ENCODE measurements around the gene PCYOX1L. TPM values are rescaled to one million over a fixed set of nuclear protein-coding genes. Genes with fewer than 3 reads are reported as not detected.

PCYOX1L gene
- total RNA-seq, 2 donors from 2014 or later: 5.2 to 5.4 TPM

DNA sequence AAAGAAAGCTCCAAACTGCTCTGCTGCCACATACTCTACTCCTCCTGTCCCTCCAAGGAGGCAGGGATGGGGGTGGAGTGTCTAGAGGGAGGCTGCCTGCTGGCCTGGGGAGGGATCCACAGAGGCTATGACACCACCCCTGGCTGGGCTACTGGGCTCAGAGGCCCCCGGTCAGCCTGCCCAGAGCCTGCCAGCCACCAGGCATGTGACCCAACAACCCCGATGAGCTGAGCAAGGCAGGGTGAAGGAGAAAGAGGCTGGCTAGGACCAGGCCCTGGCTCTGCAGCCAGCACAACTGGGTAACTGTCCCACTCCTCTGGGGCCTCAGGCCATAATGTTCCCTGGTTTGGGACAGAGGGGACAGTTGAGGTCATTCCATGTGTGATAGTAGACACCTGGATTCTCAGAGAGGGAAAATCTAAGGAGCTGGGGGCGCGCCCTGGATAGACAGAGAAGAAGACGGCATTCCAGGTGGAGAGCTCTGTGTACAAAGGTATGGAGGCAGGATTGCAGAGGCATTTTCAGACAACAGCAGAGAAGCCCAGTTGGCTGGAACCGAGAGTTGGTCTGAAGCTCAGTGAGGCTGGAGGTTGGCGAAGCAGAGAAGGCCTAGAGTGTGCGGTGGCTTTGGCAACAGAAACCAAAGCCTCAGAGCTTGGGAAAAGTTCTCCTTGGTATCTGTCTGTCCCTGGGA is 55.1 kb downstream of the PCYOX1L start:
- ATAC-seq (peak; percentile 26 to 60), DNase-seq (peak; percentile 46)
- intact Hi-C loops (cut with DNase I): no loop called here

DNA sequence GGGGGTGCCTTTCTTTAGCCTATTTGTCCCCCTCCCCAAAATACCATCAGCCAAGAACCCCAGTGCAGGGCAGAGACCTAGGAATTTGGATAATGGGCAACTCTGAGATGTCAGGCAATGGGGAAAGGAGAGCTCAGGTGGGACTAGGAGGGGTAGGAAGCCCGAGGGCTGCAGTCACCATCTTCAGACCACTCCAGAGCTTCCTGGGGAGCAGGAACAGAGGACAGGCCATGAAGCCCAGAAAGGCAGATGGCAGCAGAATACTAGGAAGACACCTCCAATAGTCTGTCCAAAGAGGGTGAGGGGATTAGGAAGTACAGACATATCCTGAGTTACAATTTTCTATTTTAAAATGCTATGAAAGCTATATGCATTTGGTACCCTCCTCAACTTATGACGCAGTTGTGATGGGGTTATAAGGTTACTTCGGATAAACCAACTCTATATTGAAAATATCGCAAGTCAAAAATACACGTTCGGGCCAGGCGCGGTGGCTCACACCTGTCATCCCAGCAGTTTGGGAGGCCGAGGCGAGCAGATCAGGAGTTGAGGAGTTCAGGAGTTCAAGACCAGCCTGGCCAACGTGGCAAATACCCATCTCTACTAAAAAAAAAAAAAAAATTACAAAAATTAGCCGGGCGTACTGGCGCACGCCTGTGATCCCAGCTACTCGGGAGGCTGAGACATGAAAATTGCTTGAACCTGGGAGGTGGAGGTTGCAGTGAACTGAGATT is 55.8 kb downstream of the PCYOX1L start:
- ATAC-seq (no peak), DNase-seq (no peak)
- intact Hi-C loops (cut with DNase I): no loop called here

DNA sequence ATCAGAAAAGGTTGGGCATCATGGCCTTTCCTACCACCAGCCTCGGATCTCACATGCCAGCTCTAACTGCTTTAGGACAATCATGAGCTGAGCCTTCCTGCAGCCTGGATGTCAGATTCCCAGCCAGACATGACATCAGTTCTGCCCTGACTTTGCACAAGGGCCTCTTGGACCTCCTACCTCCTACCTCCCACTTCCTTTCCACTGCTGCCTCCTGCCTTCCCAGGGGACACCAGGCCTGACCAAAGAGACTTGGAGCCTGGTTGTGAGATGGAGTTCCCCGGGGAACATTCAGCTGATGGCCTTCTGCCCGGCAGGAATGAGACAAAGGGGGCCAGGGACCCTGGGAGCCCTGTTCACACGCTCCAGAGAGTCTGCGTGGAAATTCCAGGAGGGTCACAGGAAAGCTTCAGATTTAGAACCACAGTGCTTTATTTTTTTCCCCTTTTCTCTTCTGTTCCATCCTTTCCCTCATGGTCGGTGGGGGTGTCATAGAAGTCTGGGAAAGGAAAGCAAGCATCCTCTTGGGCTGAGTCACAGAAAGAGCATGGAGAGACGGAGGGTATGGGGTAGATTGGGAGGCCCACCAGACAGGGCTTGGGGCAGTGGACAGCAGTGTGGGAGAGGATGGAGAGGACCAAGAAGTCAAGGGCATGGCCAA is 56.7 kb downstream of the PCYOX1L start:
- peak; percentile 71 for DNase-seq
- ATAC-seq: peak; percentile 28 to 72
- intact Hi-C loops (cut with DNase I): no loop called here

DNA sequence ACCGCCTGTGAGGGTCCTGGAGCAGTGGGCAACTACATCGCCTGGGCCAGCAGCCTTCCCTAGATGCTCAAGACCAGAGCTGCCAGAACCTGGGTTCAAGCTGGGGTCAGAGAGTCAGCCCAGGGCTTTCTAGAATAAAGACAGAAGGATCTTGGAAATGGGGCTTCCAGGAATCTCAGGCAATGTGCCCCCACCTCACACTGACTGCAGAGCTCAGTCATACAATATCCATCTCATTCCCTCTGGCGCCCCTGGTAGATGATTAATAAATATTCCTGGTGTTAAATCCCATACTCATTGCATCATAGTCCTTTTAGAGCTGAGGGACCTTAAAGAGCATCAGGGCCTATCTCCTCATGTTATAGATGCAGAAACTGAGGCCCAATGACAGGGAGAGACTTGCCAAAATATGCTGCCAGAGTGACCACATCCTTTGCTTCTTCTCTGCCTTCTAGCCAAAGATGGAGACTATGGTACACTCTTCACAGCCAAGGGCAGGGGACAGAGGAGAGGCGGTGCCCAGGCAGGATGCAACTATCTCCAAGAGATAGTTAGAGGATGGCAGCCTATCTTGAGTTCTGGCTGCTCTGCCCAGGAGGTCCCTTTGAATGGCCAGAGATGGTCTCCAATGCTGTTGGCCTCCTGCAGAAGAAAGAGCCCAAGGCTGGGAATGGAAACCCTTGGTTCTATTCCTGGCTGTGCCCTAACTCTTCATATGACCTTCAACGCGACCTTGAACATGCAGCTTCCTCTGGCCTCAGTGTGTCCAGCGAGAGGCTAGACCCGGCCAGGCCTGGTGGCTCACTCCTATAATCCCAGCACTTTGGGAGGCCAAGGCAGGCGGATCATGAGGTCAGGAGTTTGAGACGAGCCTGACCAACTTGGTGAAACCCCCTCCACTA is 57.5 kb downstream of the PCYOX1L start:
- DNase-seq (peak; percentile 25), ATAC-seq (no peak)
- intact Hi-C loops (cut with DNase I): no loop called here

DNA sequence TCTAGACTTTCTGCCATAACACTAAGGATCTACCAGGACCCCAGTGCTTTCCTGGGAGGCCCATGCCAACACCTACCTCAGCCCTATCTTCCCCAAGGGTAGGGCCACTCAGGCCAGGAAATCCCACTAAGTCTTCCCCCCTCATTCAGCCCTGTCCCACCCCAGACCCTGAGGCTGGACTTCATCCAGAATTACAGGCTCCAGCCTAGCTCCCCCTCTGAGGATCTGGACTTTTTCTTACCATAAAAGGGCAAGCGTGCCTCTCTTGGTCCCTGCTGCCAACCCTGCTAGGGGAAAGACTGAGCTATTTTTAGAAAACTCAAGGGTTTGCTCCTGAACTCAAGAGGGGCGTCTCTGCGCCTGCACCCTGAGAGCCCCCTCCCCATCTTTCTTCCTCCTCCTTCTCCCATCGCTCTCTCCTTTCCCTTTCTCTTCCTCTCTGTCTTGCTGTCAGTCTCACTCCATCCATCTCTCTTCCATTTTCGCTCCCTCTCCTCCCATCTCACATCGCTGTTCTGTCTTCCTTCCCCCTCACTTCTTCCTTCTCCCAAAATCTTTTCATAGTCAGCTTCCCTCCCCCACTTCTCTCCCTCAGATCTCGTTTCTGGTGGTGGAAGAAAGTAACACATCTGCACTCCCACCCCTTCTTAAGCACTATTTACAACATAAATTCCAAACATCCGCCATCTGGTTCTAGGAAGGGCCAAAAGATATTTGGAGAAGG is 59.3 kb downstream of the PCYOX1L start:
- intact Hi-C loops (cut with DNase I): no loop called here
- DNase-seq: no peak
- ATAC-seq: peak in 1 of 2 donors; percentile 4

DNA sequence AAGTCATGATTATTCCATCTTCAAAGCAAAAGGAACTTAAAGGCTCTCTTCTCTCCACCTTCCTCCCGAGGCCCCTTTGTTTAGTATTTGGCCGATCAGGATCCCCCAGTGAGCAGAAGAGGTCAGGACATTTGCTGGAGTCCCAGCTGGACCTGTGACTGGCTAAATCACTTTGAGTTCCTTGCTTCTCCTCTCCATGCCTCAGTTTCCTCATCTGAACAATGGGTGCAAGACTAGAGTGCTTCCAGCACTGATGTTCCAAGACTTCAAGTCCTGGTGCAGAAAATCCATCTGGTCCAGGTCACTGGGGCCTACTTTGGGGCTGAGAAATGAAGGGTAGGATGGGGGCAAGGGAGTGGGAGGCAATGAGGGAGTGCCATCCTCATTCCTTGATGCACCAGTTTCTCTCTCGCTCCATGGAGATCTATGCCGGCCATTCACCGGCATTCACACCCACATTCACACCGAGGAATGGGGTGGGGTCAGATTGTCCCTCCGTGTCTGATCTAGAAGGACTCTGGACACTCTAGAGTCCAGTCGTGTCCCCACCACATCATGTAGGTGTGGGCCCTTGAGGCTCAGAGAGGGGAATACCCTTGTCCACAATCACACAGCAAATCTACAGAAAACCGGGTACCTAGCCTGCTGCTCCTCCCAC is 60.0 kb downstream of the PCYOX1L start:
- DNase-seq (no peak), ATAC-seq (no peak)

DNA sequence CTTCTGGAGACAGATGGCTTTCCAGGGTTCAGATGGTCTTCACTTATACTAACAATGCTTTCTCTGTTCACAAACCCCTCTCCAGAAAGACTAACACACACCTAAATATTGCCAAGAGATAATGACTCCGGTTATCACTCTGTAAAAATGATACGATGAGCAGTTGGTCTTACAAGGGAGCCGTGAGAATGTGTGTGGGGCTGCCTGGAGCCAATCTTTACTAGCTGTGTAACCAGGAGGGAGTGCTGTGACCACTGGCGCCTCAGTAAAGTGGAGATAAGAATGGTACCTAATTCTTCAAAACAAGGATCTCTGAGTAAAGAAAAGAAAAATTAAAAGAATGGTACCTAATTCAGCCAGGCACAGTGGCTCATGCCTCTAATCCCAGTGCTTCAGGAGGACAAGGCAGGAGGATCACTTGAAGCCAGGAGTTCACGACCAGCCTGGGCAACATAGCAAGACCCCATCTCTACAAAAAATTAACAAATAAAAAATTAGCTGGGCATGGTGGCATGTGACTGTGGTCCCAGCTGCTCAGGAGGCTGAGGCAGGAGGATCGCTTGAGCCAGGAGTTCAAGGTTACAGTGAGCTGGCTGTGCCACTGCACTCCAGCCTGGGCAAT is 61.2 kb downstream of the PCYOX1L start:
- intact Hi-C loops (cut with DNase I): no loop called here
- ATAC-seq (no peak), DNase-seq (no peak)

More for the DNA sequence above, 60.0 kb downstream of the PCYOX1L start:
- intact Hi-C loops (cut with DNase I): no loop called here

Other genes starting within 250 kb of the PCYOX1L start
- 100 to 1,000 TPM; 106 to 129 TPM for gene ABLIM3, start 216.6 kb upstream of the PCYOX1L start, total RNA-seq
- 10 to 100 TPM; 32.8 to 38.6 TPM for gene AFAP1L1, start 86.2 kb upstream of the PCYOX1L start, total RNA-seq
- gene GRPEL2, start 12.5 kb upstream of the PCYOX1L start, total RNA-seq: 10 to 100 TPM in 1 of 2 donors, 1 to 10 TPM in 1; 8.7 to 15.4 TPM
- under 1 TPM; 0.44 to 0.89 TPM for gene IL17B, start 21.2 kb downstream of the PCYOX1L start, total RNA-seq
- gene CSNK1A1, start 193.4 kb downstream of the PCYOX1L start, total RNA-seq: 100 to 1,000 TPM; 212 to 342 TPM
- gene ARHGEF37, start 223.5 kb downstream of the PCYOX1L start, total RNA-seq: 10 to 100 TPM; 14.1 to 17.3 TPM

Measured in left cardiac atrium (tissue), 4 donors.